ENCODE results near the gene PTAFR.

Gene PTAFR

DNA sequence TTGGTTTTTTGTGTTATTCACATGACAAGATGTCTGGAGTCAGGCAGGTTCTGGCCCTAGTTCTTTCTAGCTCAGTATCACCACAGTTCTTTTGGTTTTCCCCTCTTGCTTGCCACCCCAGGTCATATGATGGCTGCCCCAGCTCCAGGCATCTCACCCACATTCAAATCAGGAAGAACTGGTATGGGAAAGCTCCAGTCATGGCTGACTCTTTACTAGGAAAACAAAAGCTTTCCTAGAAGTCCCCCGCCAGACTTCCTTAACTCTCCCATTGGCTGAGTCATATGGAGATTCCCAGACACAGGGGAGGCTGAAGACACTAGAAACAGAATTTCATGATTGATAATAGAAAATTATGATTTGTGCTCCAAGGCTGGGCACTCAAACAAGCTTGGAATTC, 65.9 kb downstream of the PTAFR start:
- 100% methylated on average over 1 of the region's 1 CpG for WGBS (ENCODE audit: insufficient coverage)
- CTCF ChIA-PET: interaction anchor here (0.7 to 3.8 kb wide), 3 partner anchors 9 to 95 kb away, joined by 3 to 27 read pairs (median 4); no protein-coding TSS in a partner anchor
- no peaks in the 10 kb centered on the region for H3K36me3 ChIP-seq (ENCODE audit: control insufficient read depth in 4 of 4, insufficient read depth in 4 of 4, low read length in 3 of 4)
- no peak for DNase-seq
- no peak overlapping the region for H3K4me3 ChIP-seq (ENCODE audit: control insufficient read depth in 1 of 7, extremely low read depth in 1 of 7, insufficient read depth in 4 of 7, low read depth in 2 of 7, low read length in 6 of 7)
- H3K4me1 ChIP-seq (ENCODE audit: control extremely low read depth in 1 of 4, control insufficient read depth in 4 of 4, insufficient read depth in 4 of 4, low read length in 3 of 4): peaks cover 4 to 47% (median 23%) of the 10 kb centered on the region in 4 experiments
- POLR2A ChIA-PET: interaction anchor here (0.6 kb wide), 1 partner anchor 33 kb away, joined by 3 read pairs; no protein-coding TSS in a partner anchor
- no peak overlapping the region for H3K27ac ChIP-seq (ENCODE audit: insufficient read depth in 1 of 2, low read depth in 1 of 2, low read length in 2 of 2, poor library complexity in 1 of 2, severe bottlenecking in 2 of 2)
- no peaks in the 10 kb centered on the region for H3K27me3 ChIP-seq (replicated peaks in 2 of 5; ENCODE audit: control insufficient read depth in 4 of 5, insufficient read depth in 5 of 5, low read length in 4 of 5)
- H3K9me3 ChIP-seq (ENCODE audit: control extremely low read depth in 1 of 5, control insufficient read depth in 4 of 5, insufficient read depth in 2 of 5, low read depth in 1 of 5, low read length in 4 of 5): no peaks in the 10 kb centered on the region

DNA sequence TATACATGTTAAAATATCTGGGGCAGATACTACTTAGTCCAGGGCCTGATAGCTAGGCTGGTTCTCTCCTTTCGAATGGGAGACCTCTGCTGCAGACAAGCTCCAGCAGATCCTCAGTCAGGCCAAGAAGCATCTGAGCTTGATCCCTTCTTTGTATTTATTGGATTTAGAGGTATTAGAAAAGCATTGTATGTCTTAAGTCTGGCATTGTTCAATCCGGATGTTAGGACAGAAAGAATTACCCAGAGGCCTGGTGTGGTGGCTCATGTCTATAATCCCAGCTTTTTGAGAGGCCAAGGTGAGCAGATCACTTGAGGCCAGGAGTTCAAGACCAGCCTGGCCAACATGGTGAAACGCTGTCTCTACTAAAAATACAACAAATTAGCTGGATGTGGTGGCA, 66.9 kb downstream of the PTAFR start:
- Histone ChIP-seq H3K9me3 (ENCODE audit: control extremely low read depth in 1 of 5, control insufficient read depth in 4 of 5, insufficient read depth in 2 of 5, low read depth in 1 of 5, low read length in 4 of 5) (no peaks in the 10 kb centered on the region), H3K27me3 (replicated peaks in 2 of 5; ENCODE audit: control insufficient read depth in 4 of 5, insufficient read depth in 5 of 5, low read length in 4 of 5) (no peaks in the 10 kb centered on the region), H3K27ac (ENCODE audit: insufficient read depth in 1 of 2, low read depth in 1 of 2, low read length in 2 of 2, poor library complexity in 1 of 2, severe bottlenecking in 2 of 2) (no peak overlapping the region), H3K4me1 (ENCODE audit: control extremely low read depth in 1 of 4, control insufficient read depth in 4 of 4, insufficient read depth in 4 of 4, low read length in 3 of 4) (peaks cover 0 to 38% (median 14%) of the 10 kb centered on the region in 4 experiments), H3K4me3 (ENCODE audit: control insufficient read depth in 1 of 7, extremely low read depth in 1 of 7, insufficient read depth in 4 of 7, low read depth in 2 of 7, low read length in 6 of 7) (no peak overlapping the region), H3K36me3 (ENCODE audit: control insufficient read depth in 4 of 4, insufficient read depth in 4 of 4, low read length in 3 of 4) (no peaks in the 10 kb centered on the region)
- no peak for DNase-seq
- ChIA-PET POLR2A (interaction anchor here (0.6 kb wide), 1 partner anchor 87 kb away, joined by 3 read pairs; no protein-coding TSS in a partner anchor), CTCF (interaction anchor here (0.6 to 3.8 kb wide), 5 partner anchors 10 to 104 kb away, joined by 3 to 27 read pairs (median 4); no protein-coding TSS in a partner anchor)
- WGBS (ENCODE audit: insufficient coverage): 100% methylated on average over 2 of the region's 3 CpGs

DNA sequence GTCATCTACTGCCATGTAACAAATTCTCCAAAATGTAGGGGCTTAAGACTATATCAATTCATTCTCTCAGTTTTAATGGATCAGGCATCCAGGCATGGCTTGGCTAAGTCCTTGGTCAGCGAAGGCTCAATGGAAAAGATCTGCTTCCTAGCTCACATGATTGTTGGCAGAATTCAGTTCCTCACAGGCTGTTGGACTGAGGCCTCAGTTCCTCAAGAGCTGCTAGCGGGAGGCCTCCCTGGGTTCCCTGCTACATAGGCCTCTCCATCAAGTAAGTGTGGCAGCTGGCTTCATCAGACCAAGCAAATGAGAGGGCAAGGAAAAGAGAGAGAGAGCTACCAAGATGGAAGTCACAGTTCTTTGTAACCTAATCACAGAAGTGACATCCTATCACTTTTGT, 68.5 kb downstream of the PTAFR start:
- POLR2A ChIA-PET: no interaction called here
- DNase-seq: no peak
- Histone ChIP-seq H3K27ac (ENCODE audit: insufficient read depth in 1 of 2, low read depth in 1 of 2, low read length in 2 of 2, poor library complexity in 1 of 2, severe bottlenecking in 2 of 2) (no peak overlapping the region), H3K4me3 (ENCODE audit: control insufficient read depth in 1 of 7, extremely low read depth in 1 of 7, insufficient read depth in 4 of 7, low read depth in 2 of 7, low read length in 6 of 7) (no peak overlapping the region), H3K27me3 (replicated peaks in 2 of 5; ENCODE audit: control insufficient read depth in 4 of 5, insufficient read depth in 5 of 5, low read length in 4 of 5) (no peaks in the 10 kb centered on the region), H3K9me3 (ENCODE audit: control extremely low read depth in 1 of 5, control insufficient read depth in 4 of 5, insufficient read depth in 2 of 5, low read depth in 1 of 5, low read length in 4 of 5) (no peaks in the 10 kb centered on the region), H3K36me3 (ENCODE audit: control insufficient read depth in 4 of 4, insufficient read depth in 4 of 4, low read length in 3 of 4) (no peaks in the 10 kb centered on the region), H3K4me1 (ENCODE audit: control extremely low read depth in 1 of 4, control insufficient read depth in 4 of 4, insufficient read depth in 4 of 4, low read length in 3 of 4) (peaks cover 0 to 23% (median 9%) of the 10 kb centered on the region in 4 experiments)
- 100% methylated on average over 2 of the region's 2 CpGs for WGBS (ENCODE audit: insufficient coverage)
- CTCF ChIA-PET: interaction anchor here (1.4 to 3.8 kb wide), 3 partner anchors 12 to 23 kb away, joined by 3 to 27 read pairs (median 3); no protein-coding TSS in a partner anchor

DNA sequence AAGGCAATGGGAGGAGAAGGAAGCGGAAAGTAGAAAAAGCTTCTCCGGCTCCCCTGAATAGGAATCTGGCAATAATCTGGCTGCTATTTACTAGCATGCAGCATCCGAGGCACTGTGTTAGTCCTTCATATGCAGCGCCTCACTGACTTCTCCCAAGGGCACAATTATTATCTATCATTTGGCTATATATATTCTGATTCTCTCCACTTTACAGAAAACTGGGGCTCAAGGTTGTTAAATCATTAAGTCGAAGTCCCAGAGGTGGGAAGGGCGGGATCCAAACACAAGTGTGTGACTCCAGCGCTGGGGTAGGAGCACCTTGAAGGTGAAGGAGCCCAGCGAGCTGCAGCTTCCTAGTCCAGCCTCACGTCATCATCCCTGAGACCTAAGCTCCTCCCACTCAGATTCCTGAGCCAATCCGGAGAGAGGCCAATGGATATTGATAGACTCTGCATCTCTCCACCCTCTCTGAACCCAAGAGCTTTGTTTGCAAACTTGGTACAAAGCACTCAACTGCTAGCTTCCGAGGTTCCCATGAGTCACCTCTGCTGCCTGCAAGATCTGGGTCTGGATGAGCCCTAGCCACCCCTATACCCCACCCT, 71.5 kb downstream of the PTAFR start:
- H3K27ac ChIP-seq (ENCODE audit: insufficient read depth in 1 of 2, low read depth in 1 of 2, low read length in 2 of 2, poor library complexity in 1 of 2, severe bottlenecking in 2 of 2): no peak overlapping the region
- ChIA-PET CTCF (interaction anchor here (1.4 to 1.6 kb wide), 2 partner anchors 8 to 14 kb away, joined by 5 to 10 read pairs; no protein-coding TSS in a partner anchor), POLR2A (interaction anchor here (0.6 kb wide), 1 partner anchor 90 kb away, joined by 5 read pairs; no protein-coding TSS in a partner anchor)
- no peaks in the 10 kb centered on the region for H3K36me3 ChIP-seq (ENCODE audit: control insufficient read depth in 4 of 4, insufficient read depth in 4 of 4, low read length in 3 of 4)
- no peak for DNase-seq
- no peaks in the 10 kb centered on the region for H3K9me3 ChIP-seq (ENCODE audit: control extremely low read depth in 1 of 5, control insufficient read depth in 4 of 5, insufficient read depth in 2 of 5, low read depth in 1 of 5, low read length in 4 of 5)
- WGBS (ENCODE audit: insufficient coverage): 84% methylated on average over 9 of the region's 11 CpGs
- H3K27me3 ChIP-seq (replicated peaks in 2 of 5; ENCODE audit: control insufficient read depth in 4 of 5, insufficient read depth in 5 of 5, low read length in 4 of 5): no peaks in the 10 kb centered on the region
- H3K4me1 ChIP-seq (ENCODE audit: control extremely low read depth in 1 of 4, control insufficient read depth in 4 of 4, insufficient read depth in 4 of 4, low read length in 3 of 4): no peaks in the 10 kb centered on the region
- H3K4me3 ChIP-seq (ENCODE audit: control insufficient read depth in 1 of 7, extremely low read depth in 1 of 7, insufficient read depth in 4 of 7, low read depth in 2 of 7, low read length in 6 of 7): no peak overlapping the region

DNA sequence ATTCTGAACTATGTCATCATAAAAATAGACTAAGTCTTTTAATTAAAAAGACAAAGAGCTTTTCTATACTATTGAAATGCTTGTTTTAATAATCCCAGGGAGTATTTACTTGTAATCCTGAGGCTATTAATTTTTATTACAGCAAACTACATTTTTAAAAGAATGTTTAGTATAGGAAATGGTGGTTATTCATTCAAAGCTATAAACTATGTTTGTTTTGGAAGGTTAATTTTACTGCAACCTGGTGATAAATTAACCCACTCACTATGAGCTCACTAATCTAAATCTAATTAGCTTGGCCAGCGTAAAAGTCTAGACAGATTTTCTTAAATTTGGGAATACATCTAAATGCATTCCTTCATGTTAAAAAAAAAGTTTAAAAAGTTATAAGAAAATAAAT, 74.3 kb downstream of the PTAFR start:
- H3K27me3 ChIP-seq (replicated peaks in 2 of 5; ENCODE audit: control insufficient read depth in 4 of 5, insufficient read depth in 5 of 5, low read length in 4 of 5): no peaks in the 10 kb centered on the region
- H3K4me3 ChIP-seq (ENCODE audit: control insufficient read depth in 1 of 7, extremely low read depth in 1 of 7, insufficient read depth in 4 of 7, low read depth in 2 of 7, low read length in 6 of 7): no peak overlapping the region
- no peaks in the 10 kb centered on the region for H3K36me3 ChIP-seq (ENCODE audit: control insufficient read depth in 4 of 4, insufficient read depth in 4 of 4, low read length in 3 of 4)
- H3K27ac ChIP-seq (ENCODE audit: insufficient read depth in 1 of 2, low read depth in 1 of 2, low read length in 2 of 2, poor library complexity in 1 of 2, severe bottlenecking in 2 of 2): no peak overlapping the region
- POLR2A ChIA-PET: no interaction called here
- no peak for DNase-seq
- CTCF ChIA-PET: interaction anchor here (0.6 to 1.2 kb wide), 3 partner anchors 10 to 105 kb away, joined by 3 to 4 read pairs (median 3); no protein-coding TSS in a partner anchor
- no peaks in the 10 kb centered on the region for H3K4me1 ChIP-seq (ENCODE audit: control extremely low read depth in 1 of 4, control insufficient read depth in 4 of 4, insufficient read depth in 4 of 4, low read length in 3 of 4)
- H3K9me3 ChIP-seq (ENCODE audit: control extremely low read depth in 1 of 5, control insufficient read depth in 4 of 5, insufficient read depth in 2 of 5, low read depth in 1 of 5, low read length in 4 of 5): no peaks in the 10 kb centered on the region
- no CpG with 5 or more reads among the region's 1 CpG for WGBS (ENCODE audit: insufficient coverage)

DNA sequence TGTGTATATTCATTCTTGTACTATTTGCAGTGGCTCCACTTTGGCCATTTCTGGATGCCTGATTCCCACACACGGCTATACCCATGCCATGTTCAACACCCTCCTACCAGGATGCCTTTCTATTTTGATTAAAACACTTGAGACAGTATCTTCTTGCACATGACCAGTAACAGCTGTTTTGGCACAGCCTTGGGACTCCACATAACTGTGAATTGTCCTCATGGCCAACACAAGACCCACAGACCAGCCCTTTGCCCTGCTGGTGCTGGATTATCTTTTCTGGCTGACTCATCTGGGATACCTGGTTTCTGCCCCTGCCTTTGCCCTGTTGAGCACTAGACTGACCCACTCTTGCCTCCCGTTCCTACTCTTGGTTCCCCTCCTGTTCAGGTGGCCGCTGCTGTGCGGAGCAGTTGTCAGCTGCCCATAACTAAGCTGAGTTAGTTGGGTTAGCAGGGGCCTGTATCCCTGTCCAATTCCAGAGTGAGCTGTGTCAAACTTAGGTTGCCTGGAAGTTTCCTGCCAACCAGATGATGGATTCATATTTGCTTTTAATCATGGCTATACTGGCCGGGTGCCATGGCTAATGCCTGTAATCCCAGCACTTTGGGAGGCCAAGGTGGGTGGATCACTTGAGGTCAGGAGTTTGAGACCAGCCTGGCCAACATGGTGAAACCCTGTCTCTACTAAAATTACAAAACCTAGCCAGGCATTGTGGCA, 77.3 kb downstream of the PTAFR start:
- ChIA-PET CTCF (interaction anchor here (0.8 kb wide), 1 partner anchor 97 kb away, joined by 3 read pairs; no protein-coding TSS in a partner anchor), POLR2A (no interaction called here)
- Histone ChIP-seq H3K36me3 (ENCODE audit: control insufficient read depth in 4 of 4, insufficient read depth in 4 of 4, low read length in 3 of 4) (no peaks in the 10 kb centered on the region), H3K4me1 (ENCODE audit: control extremely low read depth in 1 of 4, control insufficient read depth in 4 of 4, insufficient read depth in 4 of 4, low read length in 3 of 4) (no peaks in the 10 kb centered on the region), H3K4me3 (ENCODE audit: control insufficient read depth in 1 of 7, extremely low read depth in 1 of 7, insufficient read depth in 4 of 7, low read depth in 2 of 7, low read length in 6 of 7) (no peak overlapping the region), H3K27ac (ENCODE audit: insufficient read depth in 1 of 2, low read depth in 1 of 2, low read length in 2 of 2, poor library complexity in 1 of 2, severe bottlenecking in 2 of 2) (no peak overlapping the region), H3K9me3 (ENCODE audit: control extremely low read depth in 1 of 5, control insufficient read depth in 4 of 5, insufficient read depth in 2 of 5, low read depth in 1 of 5, low read length in 4 of 5) (no peaks in the 10 kb centered on the region), H3K27me3 (replicated peaks in 2 of 5; ENCODE audit: control insufficient read depth in 4 of 5, insufficient read depth in 5 of 5, low read length in 4 of 5) (no peaks in the 10 kb centered on the region)
- 94% methylated on average over 5 of the region's 5 CpGs for WGBS (ENCODE audit: insufficient coverage)
- DNase-seq: no peak
